Thoracic aorta (tissue), 2 donors: ENCODE data around the gene DHX35. TPM values are rescaled to one million over a fixed set of nuclear protein-coding genes. Genes with fewer than 3 reads are reported as not detected.
A peak's percentile ranks its signal among the peaks of the same experiment; 100 is the strongest.

Experiments
- ATAC-seq: fragments of 150-250 bp; one replicate; pipeline ENCODE4 v1.8.0; 2017; ENCODE audit warnings: low read depth; ENCODE audit not compliant: insufficient number of reproducible peaks, low FRiP score
- DNase-seq: peaks from one replicate; pipeline ENCODE4 v3.0.0-alpha.2; 2020; ENCODE audit warnings: low spot score
- H3K27ac ChIP-seq, 2 donors: fragments of 200-600 bp; sonication (generic); 1 replicate in 1 of 2; 2 replicates in 1 of 2; pipeline ENCODE4 v1.5.1; 2016; ENCODE audit warnings: mild to moderate bottlenecking in 2 of 2, moderate library complexity in 2 of 2
- H3K27me3 ChIP-seq: fragments of 200-600 bp; sonication (generic); replicated peaks from 2 replicates; pipeline ENCODE4 v1.6.0; 2016; ENCODE audit warnings: mild to moderate bottlenecking; ENCODE audit not compliant: insufficient read depth
- H3K36me3 ChIP-seq: fragments of 200-600 bp; sonication (generic); one replicate; pipeline ENCODE4 v1.5.1; 2016
- H3K4me1 ChIP-seq, 2 donors: fragments of 200-600 bp; sonication (generic); 1 replicate in 1 of 2; 2 replicates in 1 of 2; pipeline versions ENCODE4 v1.5.1 to v1.6.0; 2016; ENCODE audit warnings: low read depth in 2 of 2, mild to moderate bottlenecking in 1 of 2; ENCODE audit not compliant: control insufficient read depth in 1 of 2
- H3K4me3 ChIP-seq: fragments of 200-600 bp; sonication (generic); 2 replicates; pipeline ENCODE4 v1.5.1; 2016; ENCODE audit warnings: mild to moderate bottlenecking
- H3K9me3 ChIP-seq: fragments of 200-600 bp; sonication (generic); 2 replicates; pipeline ENCODE4 v1.5.1; 2016
- total RNA-seq, 2 donors: library from RNA; depleted of rRNA; stranded (reverse); fragments of >200 nt; gene quantifications; one replicate each; pipeline versions ENCODE4 v1.1.0 to v1.2.3, GENCODE V29; 2016
- TF ChIP-seq, protein P1 (sequence below): fragments of 200-600 bp; sonication (generic); IDR thresholded peaks from one replicate; pipeline ENCODE4 v1.5.1; 2019; ENCODE audit warnings: antibody characterized with exemption

The DHX35 gene
- total RNA-seq, 2 donors from 2014 or later = 17.9 to 23.8 TPM

DNA sequence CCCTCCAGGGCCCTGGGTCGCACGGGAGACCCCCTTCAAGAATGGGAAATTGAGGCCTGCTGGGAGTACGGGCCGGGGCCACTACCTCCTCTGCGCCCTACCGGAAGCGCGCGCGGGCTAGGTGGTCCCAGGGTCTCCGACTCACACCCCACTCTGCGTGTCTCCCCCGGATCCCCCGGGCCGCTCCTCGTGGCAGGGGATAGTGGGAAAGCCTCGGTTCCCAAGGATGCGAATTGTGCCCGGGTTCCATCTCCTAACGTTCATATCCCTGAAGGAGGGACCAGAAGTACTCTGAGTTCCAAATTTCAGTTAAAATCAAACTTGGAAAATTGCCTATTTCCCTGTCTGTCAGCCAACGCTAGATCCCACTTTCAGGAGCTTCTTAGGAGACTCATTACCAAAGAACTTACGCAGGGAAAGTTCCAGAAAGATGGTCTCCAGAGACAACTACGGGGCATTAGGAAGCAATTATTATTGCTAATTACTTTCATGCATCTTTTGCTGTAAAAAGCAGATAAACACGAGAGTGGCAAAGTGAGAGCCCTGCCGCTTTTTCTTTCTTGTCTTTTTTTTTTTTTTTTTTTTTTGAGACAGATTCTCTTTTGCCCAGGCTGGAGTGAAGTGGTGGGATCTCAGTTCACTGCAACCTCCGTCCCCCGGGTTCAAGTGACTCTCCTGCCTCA is 35.1 kb upstream of the DHX35 start:
- TF ChIP-seq, protein P1, sequence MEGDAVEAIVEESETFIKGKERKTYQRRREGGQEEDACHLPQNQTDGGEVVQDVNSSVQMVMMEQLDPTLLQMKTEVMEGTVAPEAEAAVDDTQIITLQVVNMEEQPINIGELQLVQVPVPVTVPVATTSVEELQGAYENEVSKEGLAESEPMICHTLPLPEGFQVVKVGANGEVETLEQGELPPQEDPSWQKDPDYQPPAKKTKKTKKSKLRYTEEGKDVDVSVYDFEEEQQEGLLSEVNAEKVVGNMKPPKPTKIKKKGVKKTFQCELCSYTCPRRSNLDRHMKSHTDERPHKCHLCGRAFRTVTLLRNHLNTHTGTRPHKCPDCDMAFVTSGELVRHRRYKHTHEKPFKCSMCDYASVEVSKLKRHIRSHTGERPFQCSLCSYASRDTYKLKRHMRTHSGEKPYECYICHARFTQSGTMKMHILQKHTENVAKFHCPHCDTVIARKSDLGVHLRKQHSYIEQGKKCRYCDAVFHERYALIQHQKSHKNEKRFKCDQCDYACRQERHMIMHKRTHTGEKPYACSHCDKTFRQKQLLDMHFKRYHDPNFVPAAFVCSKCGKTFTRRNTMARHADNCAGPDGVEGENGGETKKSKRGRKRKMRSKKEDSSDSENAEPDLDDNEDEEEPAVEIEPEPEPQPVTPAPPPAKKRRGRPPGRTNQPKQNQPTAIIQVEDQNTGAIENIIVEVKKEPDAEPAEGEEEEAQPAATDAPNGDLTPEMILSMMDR = no peak
- Histone ChIP-seq H3K9me3 (no peaks in the 10 kb centered on the region), H3K27me3 (no peaks in the 10 kb centered on the region), H3K4me3 (peak overlapping the region; percentile 90), H3K4me1 (peaks cover 7 to 8% of the 10 kb centered on the region in 2 donors), H3K27ac (no peak overlapping the region), H3K36me3 (no peaks in the 10 kb centered on the region)
- ATAC-seq (no peak), DNase-seq (no peak)

DNA sequence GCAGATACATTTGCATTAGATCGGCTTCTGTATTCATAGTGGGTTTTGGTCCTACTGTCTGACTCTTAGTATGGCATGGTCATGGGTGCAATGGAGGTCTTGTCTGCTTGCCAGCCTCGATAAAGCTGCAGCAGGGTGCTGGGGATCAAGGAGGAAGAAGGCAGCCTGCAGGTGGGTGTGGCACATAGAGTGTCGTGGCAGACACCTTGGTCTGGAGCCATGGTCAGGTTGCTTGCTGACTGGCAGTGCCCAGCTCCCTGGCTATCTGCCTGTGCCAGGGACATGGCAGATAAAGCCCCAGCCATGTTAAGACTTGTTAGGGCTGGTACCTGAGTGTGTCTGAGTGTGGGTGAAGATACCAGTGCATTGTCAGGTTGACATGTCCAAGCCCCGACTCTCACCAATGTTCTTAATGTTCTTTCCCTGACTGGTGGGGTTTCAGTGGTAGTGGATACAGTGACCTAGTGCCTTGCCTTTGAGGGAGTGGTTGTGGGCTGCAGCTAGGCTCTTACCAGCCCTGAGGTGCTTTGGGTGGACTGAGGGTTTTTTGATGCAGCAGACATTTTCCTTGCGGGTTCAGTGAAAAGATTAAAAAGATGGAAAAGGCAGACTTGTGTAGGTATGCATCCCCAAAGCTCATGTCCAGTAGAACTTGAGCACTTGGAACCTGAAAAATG is 34.1 kb upstream of the DHX35 start:
- ATAC-seq (no peak), DNase-seq (no peak)
- TF ChIP-seq, protein P1 = no peak
- Histone ChIP-seq H3K9me3 (no peaks in the 10 kb centered on the region), H3K4me1 (peaks cover 7 to 8% of the 10 kb centered on the region in 2 donors), H3K27me3 (no peaks in the 10 kb centered on the region), H3K36me3 (no peaks in the 10 kb centered on the region), H3K4me3 (peak overlapping the region; percentile 7), H3K27ac (no peak overlapping the region)

GRCh38 chr20:38930242-38930569 is 31.9 kb upstream of the DHX35 start:
- Histone ChIP-seq H3K9me3 (no peaks in the 10 kb centered on the region), H3K4me1 (peaks cover 7 to 8% of the 10 kb centered on the region in 2 donors), H3K27ac (no peak overlapping the region), H3K27me3 (no peaks in the 10 kb centered on the region), H3K4me3 (no peak overlapping the region), H3K36me3 (no peaks in the 10 kb centered on the region)
- DNase-seq = no peak
- no peak for ATAC-seq
- TF ChIP-seq, protein P1 = no peak

GRCh38 chr20:38931984-38932383 is 30.2 kb upstream of the DHX35 start:
- no peak for DNase-seq
- H3K27me3 ChIP-seq = no peaks in the 10 kb centered on the region
- no peaks in the 10 kb centered on the region for H3K36me3 ChIP-seq
- H3K27ac ChIP-seq = no peak overlapping the region
- no peaks in the 10 kb centered on the region for H3K9me3 ChIP-seq
- ATAC-seq = no peak
- H3K4me1 ChIP-seq = peaks cover 3 to 4% of the 10 kb centered on the region in 2 donors
- no peak overlapping the region for H3K4me3 ChIP-seq
- TF ChIP-seq, protein P1 = no peak

GRCh38 chr20:38932457-38933120 is 29.6 kb upstream of the DHX35 start:
- no peaks in the 10 kb centered on the region for H3K27me3 ChIP-seq
- DNase-seq = no peak
- H3K9me3 ChIP-seq = no peaks in the 10 kb centered on the region
- TF ChIP-seq, protein P1 = no peak
- H3K27ac ChIP-seq = no peak overlapping the region
- H3K4me1 ChIP-seq = no peaks in the 10 kb centered on the region
- no peak for ATAC-seq
- H3K4me3 ChIP-seq = no peak overlapping the region
- H3K36me3 ChIP-seq = no peaks in the 10 kb centered on the region
